Transverse colon (tissue), 3 donors: Measurements from ENCODE around the gene ATG16L1.

Experiments used
- CTCF ChIP-seq, 5 experiments: fragments of 200-600 bp in 3 of 5; fragments of 450-650 bp in 2 of 5; sonication (generic) in 3 of 5; IDR thresholded peaks; 1 replicate in 2 of 5; 2 replicates in 3 of 5; pipeline ENCODE4 v1.5.1; 2016 to 2017; ENCODE audit warnings: antibody characterized with exemption in 5 of 5, inconsistent platforms in 3 of 5, mild to moderate bottlenecking in 2 of 5, moderate library complexity in 1 of 5
- POLR2A ChIP-seq: fragments of 450-650 bp; IDR thresholded peaks from one replicate; pipeline ENCODE4 v1.6.1; 2016; ENCODE audit warnings: antibody characterized with exemption, mild to moderate bottlenecking, moderate library complexity

- no peak for TF ChIP-seq CTCF (IDR thresholded peaks at IDR 0.05)
- no peak for TF ChIP-seq POLR2A
These were observed 48.9 kb upstream of the ATG16L1 start for GRCh38 chr2:233202531-233202944.
